Tibial artery (tissue), 4 donors: Measurements from ENCODE around the gene SUN2.
"Not testable (repeated sequence)": the region's sequence is repeated elsewhere in the genome, so short reads cannot be mapped to it uniquely, and the experiment has no call there.

Experiments used
- DNase-seq, 2 donors: peaks; one replicate each; pipeline ENCODE4 v3.0.0-alpha.2; 2019
- H3K27ac ChIP-seq, 2 donors: fragments of 200-600 bp; sonication (generic) in 1 of 2; 1 replicate in 1 of 2; 2 replicates in 1 of 2; pipeline ENCODE4 v1.5.1; 2018 to 2019; ENCODE audit warnings: mild to moderate bottlenecking in 1 of 2
- H3K27me3 ChIP-seq, 2 donors: fragments of 200-600 bp; sonication (generic) in 1 of 2; one replicate each; pipeline versions ENCODE4 v1.5.1 to v1.6.0; 2016 to 2019
- H3K36me3 ChIP-seq, 3 donors: fragments of 200-600 bp; sonication (generic) in 2 of 3; one replicate each; pipeline ENCODE4 v1.5.1; 2016 to 2019; ENCODE audit warnings: mild to moderate bottlenecking in 2 of 3
- H3K4me1 ChIP-seq, 4 donors: fragments of 200-600 bp; sonication (generic) in 2 of 4; 1 replicate in 3 of 4; 2 replicates in 1 of 4; pipeline ENCODE4 v1.5.1; 2016 to 2019
- H3K4me3 ChIP-seq, 2 donors: fragments of 200-600 bp; sonication (generic) in 1 of 2; 1 replicate in 1 of 2; 2 replicates in 1 of 2; pipeline ENCODE4 v1.5.1; 2018 to 2019; ENCODE audit warnings: mild to moderate bottlenecking in 2 of 2
- H3K9me3 ChIP-seq, 3 donors: fragments of 200-600 bp; sonication (generic) in 1 of 3; one replicate each; pipeline ENCODE4 v1.5.1; 2016 to 2019
- CTCF ChIP-seq, 2 experiments: fragments of 200-600 bp in 1 of 2; fragments of 450-650 bp in 1 of 2; IDR thresholded peaks; one replicate each; pipeline ENCODE4 v1.5.1; 2017 to 2019; ENCODE audit warnings: antibody characterized with exemption in 2 of 2, mild to moderate bottlenecking in 1 of 2, moderate library complexity in 1 of 2
- intact Hi-C: fragments of 100-400 bp; cut with DNase I; formaldehyde crosslinking; loops from one replicate; pipeline ENCODE4 v1.15.0; 2023; ENCODE audit warnings: low total_unique reads

SUN2 gene

GRCh38 chr22:38755911-38756532 is at the start of gene SUN2:
Gene SUN2 (minus strand): TSS chr22:38755998. CDS start chr22:38752628, 3,370 bp downstream.
- Histone ChIP-seq H3K36me3 (peaks cover 19 to 21% (median 20%) of the 10 kb centered on the region in 3 donors), H3K4me3 (peak within 1 kb of the TSS; percentile 68 to 76), H3K4me1 (peaks cover 3 to 46% (median 32%) of the 10 kb centered on the region in 4 donors), H3K27ac (peak within 1 kb of the TSS; percentile 96 to 98), H3K27me3 (no peaks in the 10 kb centered on the region), H3K9me3 (no peaks in the 10 kb centered on the region)
- intact Hi-C loops, result no loop called here
- DNase-seq, result peak; percentile 94 to 98
- no peak for TF ChIP-seq CTCF (IDR thresholded peaks at IDR 0.05)

GRCh38 chr22:38805041-38805593 is 49.3 kb upstream of the SUN2 start:
- not testable (repeated sequence) for H3K9me3 ChIP-seq

GRCh38 chr22:38802671-38803121 is 46.9 kb upstream of the SUN2 start:
- TF ChIP-seq CTCF (IDR thresholded peaks at IDR 0.05), result no peak
- H3K27me3 ChIP-seq, result peaks cover 0 to 11% of the 10 kb centered on the region in 2 donors
- H3K4me3 ChIP-seq, result no peak overlapping the region
- peak overlapping the region in 1 of 2 donors; percentile 61 for H3K27ac ChIP-seq
- intact Hi-C loops, result no loop called here
- peaks cover 0 to 14% (median 6%) of the 10 kb centered on the region in 4 donors for H3K4me1 ChIP-seq
- DNase-seq, result peak; percentile 57 to 88
- H3K9me3 ChIP-seq, result no peaks in the 10 kb centered on the region
- H3K36me3 ChIP-seq, result no peaks in the 10 kb centered on the region

More at GRCh38 chr22:38805041-38805593, 49.3 kb upstream of the SUN2 start:
- H3K4me3 ChIP-seq, intact Hi-C loops, DNase-seq, H3K36me3 ChIP-seq, H3K27ac ChIP-seq, H3K27me3 ChIP-seq: not testable (repeated sequence)
- H3K4me1 ChIP-seq, result peaks cover 0 to 14% (median 6%) of the 10 kb centered on the region in 4 donors

GRCh38 chr22:38799265-38800002 is 43.6 kb upstream of the SUN2 start:
- H3K27me3 ChIP-seq, result peaks cover 0 to 11% of the 10 kb centered on the region in 2 donors
- TF ChIP-seq CTCF (IDR thresholded peaks at IDR 0.05), result no peak
- no peaks in the 10 kb centered on the region for H3K9me3 ChIP-seq
- intact Hi-C loops, result loop anchor here (10.0 kb wide), 1 partner anchor 45 kb away; the partner anchor contains the start of gene NPTXR
- H3K4me1 ChIP-seq, result peaks cover 0 to 14% (median 6%) of the 10 kb centered on the region in 4 donors
- no peak overlapping the region for H3K27ac ChIP-seq
- no peak overlapping the region for H3K4me3 ChIP-seq
- DNase-seq, result no peak
- no peaks in the 10 kb centered on the region for H3K36me3 ChIP-seq

GRCh38 chr22:38798496-38798895 is 42.7 kb upstream of the SUN2 start:
- Histone ChIP-seq H3K4me1 (peaks cover 0 to 15% (median 8%) of the 10 kb centered on the region in 4 donors), H3K4me3 (no peak overlapping the region), H3K9me3 (no peaks in the 10 kb centered on the region), H3K36me3 (no peaks in the 10 kb centered on the region), H3K27me3 (peaks cover 0 to 11% of the 10 kb centered on the region in 2 donors), H3K27ac (no peak overlapping the region)
- no peak for DNase-seq
- intact Hi-C loops, result loop anchor here (10.0 kb wide), 1 partner anchor 46 kb away; the partner anchor contains the start of gene NPTXR
- TF ChIP-seq CTCF (IDR thresholded peaks at IDR 0.05), result no peak
